Measurements from ENCODE around the gene RIMBP2.

RIMBP2 gene

GRCh38 chr12:130633771-130634170, 82.3 kb downstream of the RIMBP2 start:
- Histone ChIP-seq H3K27ac (no peak overlapping the region), H3K4me3 (no peak overlapping the region)
- DNase-seq (ENCODE audit: low spot score), result peak; percentile 62
- TF ChIP-seq CTCF (IDR thresholded peaks at IDR 0.05), result no peak

GRCh38 chr12:130632642-130633041, 83.5 kb downstream of the RIMBP2 start:
- no peak for DNase-seq (ENCODE audit: low spot score)
- no peak for TF ChIP-seq CTCF (IDR thresholded peaks at IDR 0.05)
- H3K27ac ChIP-seq, result no peak overlapping the region
- H3K4me3 ChIP-seq, result no peak overlapping the region

- Histone ChIP-seq H3K27ac (no peak overlapping the region), H3K4me3 (no peak overlapping the region)
- TF ChIP-seq CTCF (IDR thresholded peaks at IDR 0.05), result no peak
- peak; percentile 46 for DNase-seq (ENCODE audit: low spot score)
Observed at GRCh38 chr12:130628304-130628703, 87.8 kb downstream of the RIMBP2 start.

GRCh38 chr12:130627175-130627574, 88.9 kb downstream of the RIMBP2 start:
- DNase-seq (ENCODE audit: low spot score), result peak; percentile 43
- Histone ChIP-seq H3K4me3 (no peak overlapping the region), H3K27ac (no peak overlapping the region)
- TF ChIP-seq CTCF (IDR thresholded peaks at IDR 0.05), result no peak

- DNase-seq (ENCODE audit: low spot score), result peak; percentile 24
- Histone ChIP-seq H3K27ac (no peak overlapping the region), H3K4me3 (no peak overlapping the region)
- no peak for TF ChIP-seq CTCF (IDR thresholded peaks at IDR 0.05)
Observed at GRCh38 chr12:130626601-130627000, 89.5 kb downstream of the RIMBP2 start.

- TF ChIP-seq CTCF (IDR thresholded peaks at IDR 0.05), result no peak
- no peak overlapping the region for H3K27ac ChIP-seq
- H3K4me3 ChIP-seq, result no peak overlapping the region
- DNase-seq (ENCODE audit: low spot score), result no peak
Observed at GRCh38 chr12:130625201-130625600, 90.9 kb downstream of the RIMBP2 start.

GRCh38 chr12:130622803-130623202, 93.3 kb downstream of the RIMBP2 start:
- no peak for DNase-seq (ENCODE audit: low spot score)
- Histone ChIP-seq H3K4me3 (no peak overlapping the region), H3K27ac (no peak overlapping the region)
- TF ChIP-seq CTCF (IDR thresholded peaks at IDR 0.05), result no peak
